NCI-H345 treated with DMSO at 0.1 percent for 48 hours (cell line): Measurements from ENCODE around the gene PWP1.
A peak's percentile ranks its signal among the peaks of the same experiment; 100 is the strongest.

Experiments used
- DNase-seq: peaks from one replicate; lab custom pipeline; 2025; ENCODE audit not compliant: unreplicated experiment; lab: John Stamatoyannopoulos, UW

Gene PWP1

DNA sequence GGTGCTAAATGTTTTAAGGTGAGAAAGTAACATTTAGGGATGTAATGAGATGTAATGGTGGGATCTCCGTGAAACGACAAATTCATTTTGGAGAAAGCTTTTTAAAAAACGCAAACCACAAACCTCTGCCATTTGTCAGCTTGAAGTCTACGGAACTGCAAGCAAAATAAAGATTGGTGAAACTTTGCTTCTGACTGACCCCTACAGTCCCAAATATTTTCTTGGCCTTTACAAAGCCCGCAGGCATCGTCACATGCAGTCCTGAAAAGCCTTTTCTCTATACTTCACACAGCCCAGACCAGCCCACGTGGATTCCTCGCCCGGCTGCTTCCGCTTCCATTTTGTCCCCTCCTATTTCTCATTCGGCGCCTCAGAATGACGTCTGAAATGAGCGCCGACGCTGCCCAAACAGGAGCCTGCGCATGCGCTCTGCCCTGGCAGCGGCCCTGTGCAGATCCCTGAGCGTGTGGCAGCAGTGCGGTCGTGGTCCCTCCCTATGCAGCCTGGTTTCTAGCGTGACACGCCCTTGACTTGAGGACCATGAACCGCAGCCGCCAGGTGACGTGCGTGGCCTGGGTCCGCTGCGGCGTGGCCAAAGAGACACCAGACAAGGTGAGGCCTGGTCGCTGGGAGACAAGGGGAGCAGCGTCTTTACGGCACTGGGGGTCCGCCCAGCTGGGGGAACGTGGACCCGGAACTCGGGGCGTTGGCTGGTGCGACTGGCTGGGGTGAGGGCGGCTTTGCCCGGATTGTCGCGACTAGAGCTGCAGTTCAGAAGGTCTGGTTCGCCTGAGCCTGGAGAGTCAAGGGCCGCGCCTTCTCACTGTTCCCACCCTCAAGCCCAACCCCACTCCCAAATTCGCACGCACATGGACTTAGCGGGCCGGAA lies at the start of gene PWP1:
Gene PWP1 (plus strand): TSS at position 440 of the 889 bp plus-strand sequence. CDS start 101 bp downstream, at position 541.
- DNase-seq: peak; percentile 87

DNA sequence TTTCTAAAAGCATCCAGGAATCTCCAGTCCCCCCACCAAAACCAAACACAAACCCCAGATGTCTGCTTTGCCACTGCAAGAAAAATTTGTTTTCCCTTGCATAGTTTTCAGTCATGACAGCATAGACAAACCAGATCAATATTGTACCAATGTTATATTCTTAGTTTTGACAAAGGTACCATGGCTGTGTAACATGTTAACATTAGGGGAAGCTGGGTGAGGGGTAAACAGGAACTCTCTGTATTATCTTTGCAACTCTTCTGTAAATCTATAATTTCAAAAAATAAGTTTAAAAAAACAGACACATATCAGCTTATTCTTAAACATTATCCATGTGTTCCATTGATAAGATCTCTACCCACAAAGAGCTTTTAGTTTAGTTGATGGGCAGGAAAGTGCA lies 44.4 kb upstream of the PWP1 start:
- no peak for DNase-seq

DNA sequence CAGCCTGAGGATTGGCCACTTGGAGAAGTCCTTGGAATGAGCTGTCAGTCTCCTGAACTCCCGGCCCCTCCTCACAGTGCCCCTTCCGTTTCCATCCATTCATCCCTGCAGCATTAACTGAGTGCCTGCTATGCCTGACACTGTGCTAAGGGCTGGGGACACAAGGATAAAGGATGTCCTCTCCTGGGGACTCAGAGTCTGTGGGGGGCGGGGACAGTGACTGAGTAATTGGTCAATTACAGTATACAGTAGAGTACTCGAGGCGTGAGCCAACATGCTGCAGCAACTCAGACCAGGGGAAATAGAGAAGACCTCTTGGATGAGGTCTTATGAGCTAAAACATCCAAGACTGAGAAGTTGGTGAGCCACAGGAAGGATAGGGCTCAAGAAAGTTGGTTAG lies 43.4 kb upstream of the PWP1 start:
- no peak for DNase-seq

DNA sequence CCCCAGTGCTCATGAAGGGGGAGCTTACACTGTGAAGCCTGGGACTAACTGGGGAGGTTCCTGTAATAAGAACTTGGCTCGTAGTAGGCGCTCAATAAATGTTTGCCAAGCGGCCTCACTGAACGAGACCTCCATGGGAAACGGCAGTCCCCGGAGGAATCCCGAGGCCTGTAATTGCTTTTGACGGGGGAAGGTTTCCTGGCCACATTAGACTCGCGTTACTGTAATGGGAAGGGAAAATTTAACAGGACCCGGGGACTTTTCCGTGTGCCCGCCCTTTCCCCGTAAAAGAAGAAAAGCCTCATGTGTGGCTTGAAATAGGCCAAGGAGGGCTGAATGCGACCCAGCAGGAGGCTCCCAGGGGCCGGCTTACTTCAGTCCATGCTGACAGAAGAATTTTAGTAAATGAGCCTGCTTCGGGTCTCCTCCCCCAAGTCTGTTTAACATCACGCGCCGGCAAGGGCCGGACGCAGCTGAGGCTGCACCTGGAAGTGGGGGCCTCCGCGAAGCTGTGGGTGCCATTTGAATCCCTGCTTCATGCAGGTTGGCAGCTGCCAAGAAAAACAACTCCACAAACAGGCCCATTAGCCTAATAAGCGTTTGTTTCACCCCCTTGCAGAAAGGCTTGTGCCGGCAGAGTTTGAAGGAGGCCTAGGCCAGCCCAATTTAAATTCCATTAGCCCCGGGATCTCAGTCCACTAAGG lies 39.8 kb upstream of the PWP1 start:
- no peak for DNase-seq

DNA sequence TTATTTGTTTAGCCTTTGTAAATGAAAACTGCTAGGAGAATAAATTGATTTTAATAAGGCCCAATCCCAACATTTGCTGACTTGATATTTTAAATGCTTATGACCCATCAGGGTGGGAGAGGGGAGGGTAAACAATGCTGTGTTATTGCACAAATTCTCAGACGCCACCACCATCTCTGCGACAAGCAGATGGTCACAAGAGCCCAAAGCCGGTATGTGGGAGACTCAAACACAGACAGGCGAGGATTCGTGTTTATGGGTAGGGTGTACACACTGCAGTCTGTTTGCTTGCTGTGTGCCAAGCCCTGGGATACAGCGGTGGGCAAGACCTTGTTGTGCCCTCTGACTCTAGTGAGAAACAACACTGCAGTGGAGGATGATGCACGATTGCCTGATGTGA lies 39.2 kb upstream of the PWP1 start:
- DNase-seq: no peak

DNA sequence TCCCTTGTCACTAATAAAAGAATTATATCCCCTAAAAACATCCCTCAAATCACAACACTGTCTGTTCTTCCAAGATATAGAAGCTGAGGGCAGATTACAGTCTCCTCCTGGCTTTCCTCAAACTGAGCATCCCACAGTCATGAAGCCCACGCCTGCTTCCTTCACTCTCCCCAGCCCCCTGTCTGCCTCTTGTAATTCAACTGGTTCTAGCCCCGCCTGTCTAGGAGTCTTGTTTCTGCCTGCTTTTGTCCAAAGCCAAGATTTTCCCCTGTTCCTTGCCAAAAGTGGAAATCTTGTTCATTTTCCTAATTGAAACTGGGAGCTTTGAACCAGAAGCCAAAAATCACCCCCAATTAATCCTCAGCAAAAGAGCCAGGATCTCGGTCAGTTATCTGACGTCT lies 35.9 kb upstream of the PWP1 start:
- DNase-seq: no peak

DNA sequence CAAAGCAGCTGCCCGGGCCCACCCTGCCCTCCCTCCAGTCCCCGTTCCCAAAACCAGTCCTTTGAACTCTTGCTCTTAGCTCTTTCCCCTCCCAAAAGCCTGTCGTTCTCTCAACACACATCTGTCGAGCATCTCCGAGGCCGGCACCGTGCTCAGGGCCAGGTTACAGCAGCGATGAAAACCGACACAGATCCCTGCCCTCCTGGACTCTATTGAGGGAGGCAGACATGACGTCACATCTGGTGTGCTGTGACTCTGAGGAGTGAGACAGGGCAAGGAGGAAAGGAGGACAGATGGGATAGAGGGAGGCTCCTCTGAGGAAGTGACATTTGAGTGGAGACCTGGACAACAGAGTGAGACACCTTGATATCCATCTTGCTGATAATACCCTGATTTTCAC lies 34.6 kb upstream of the PWP1 start:
- no peak for DNase-seq

DNA sequence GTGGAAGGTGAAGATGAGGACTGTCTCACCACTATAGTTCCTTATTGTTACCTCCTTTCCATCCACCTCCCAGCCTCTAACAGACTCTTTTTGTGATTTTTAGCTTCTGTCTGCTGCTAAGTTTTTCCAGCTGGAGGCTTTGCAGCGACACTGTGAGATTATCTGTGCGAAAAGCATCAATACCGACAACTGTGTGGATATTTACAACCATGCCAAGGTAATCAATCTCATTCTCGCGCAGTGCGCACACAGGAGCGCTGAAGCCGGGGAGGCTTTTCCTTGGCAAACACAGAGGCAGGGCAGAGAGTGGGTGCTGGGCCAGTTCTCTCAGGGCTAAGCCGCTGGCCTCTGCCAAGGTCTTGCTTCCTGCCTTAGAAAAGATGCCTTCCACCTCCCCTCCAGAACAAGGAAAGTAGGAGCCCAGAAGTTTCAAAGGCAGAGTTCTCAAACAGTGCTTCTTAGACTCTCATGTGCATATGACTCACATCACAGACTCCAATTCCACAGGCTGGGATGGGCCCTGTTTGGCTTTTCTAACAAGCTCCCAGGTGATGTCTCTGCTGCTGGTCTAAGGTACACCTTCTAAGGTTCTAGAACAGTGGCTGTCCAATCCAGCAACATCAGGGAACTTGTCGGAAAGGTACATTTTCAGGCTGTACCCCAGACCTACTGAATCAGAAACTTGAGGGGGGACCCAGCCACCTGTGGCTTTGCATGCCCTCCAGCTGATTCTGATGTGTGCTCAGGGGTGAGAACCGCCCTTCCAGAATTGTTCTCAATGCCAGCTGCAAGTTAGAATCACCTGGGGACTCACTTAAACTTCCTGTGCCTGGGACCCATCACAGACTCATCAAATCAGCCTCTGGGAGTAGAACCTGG lies 33.8 kb upstream of the PWP1 start:
- no peak for DNase-seq

DNA sequence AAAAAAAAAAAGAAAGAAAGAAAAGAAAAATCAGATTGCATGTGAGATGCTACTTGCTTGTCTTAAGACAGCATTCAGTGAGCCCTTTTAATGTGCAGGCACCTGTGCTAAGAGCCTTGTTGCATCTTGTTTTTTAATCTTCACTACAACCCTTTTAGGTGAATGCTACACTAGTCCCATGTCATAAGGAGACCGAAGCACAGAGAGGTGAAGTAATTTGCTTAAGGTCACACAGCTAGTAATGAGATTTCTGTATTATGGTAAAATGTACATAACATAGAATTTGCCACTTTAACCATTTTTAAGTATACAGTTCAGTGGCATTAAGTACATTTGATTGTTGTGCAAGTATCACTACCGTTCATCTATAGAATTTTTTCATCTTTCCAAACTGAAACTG lies 32.1 kb upstream of the PWP1 start:
- no peak for DNase-seq

DNA sequence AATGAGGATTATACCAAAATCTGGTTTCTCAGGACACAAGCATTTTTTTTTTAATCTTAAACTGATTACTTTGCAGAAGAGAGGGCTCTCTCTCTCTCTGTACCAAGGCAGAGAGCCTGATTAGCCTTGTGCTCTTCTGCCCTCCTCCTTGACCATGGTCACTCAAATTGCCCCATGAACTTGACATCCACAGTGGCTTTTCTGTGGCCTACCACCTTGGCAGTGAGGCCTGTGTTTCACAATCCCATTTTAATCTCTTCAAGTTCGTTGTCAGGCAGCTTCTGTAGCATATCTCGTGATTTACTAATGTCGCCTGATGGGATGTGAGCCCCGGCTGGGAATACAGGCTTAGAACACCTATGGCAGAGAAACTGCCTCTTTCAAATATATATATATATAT lies 30.7 kb upstream of the PWP1 start:
- DNase-seq: no peak

DNA sequence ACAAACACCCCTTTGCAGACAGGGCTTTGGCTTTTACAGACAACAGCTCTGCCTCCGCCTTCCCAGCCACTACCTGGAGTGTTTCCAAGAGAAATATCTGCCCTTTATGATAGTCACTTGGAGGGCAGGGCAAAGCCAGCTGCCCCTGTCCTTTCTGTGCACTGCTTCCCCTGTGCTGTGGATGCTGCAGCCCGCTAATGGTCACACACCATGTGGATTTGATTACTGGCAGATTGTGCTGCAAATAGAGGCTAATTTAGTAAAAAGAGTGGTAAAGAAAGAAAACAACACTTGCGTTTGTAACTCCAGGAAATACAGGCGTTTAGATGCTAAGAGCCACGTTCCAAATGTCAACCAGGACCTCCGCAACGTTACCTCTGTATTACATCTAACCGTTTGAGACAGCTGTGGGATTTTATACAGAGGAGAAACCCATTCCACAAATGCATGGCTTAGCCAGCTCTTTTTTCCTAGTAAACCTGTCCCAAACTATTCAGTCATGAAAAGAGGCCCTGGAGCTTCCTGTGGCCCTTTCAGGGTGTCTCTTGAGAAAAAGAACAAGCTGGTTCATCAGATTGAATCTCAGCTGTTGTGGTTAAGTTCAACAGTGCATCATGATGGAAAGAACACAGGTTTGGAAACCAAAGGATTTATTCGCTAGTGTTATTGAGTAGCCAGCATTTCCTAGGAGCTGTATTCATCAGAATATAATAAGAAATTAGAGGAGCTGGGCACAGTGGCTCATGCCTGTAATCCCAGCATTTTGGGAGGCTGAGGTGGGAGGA lies 30.1 kb upstream of the PWP1 start:
- DNase-seq: no peak

DNA sequence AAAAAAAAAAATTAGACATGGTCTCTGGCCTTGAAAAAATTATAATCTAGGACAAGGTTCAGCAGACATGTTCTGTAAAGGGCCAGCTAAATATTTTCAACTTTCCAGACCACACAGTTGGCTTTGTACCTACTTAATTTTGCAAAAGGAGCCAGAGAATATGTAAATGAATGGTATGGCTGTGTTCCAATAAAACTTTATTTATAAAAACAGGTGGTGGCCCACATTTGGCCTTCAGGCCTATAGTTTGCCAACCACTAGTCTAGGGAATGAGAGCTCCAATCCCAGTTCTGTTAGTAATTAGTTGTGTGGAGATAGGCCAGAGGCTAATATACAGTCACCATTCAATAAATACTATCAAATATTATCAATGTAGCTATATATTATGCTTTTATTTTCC lies 29.3 kb upstream of the PWP1 start:
- no peak for DNase-seq

DNA sequence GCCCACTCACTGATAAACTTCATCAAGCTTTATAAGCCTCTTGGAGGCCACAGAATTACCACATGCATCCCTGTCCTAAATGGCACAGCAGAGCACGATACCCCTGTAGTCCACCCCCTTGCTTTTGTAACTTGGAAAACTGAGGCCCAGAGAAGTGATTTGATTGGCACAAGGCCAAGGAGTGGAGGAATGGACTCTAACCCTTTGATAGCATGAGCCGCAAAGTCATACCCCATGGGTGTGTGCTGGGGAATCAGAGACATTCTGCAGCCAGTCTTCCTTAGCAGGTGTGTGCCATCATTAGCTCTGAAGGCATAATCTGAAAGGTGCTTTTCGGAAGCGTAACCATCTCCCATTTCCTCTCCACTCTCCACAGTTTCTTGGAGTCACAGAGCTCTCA lies 28.5 kb upstream of the PWP1 start:
- DNase-seq: no peak

DNA sequence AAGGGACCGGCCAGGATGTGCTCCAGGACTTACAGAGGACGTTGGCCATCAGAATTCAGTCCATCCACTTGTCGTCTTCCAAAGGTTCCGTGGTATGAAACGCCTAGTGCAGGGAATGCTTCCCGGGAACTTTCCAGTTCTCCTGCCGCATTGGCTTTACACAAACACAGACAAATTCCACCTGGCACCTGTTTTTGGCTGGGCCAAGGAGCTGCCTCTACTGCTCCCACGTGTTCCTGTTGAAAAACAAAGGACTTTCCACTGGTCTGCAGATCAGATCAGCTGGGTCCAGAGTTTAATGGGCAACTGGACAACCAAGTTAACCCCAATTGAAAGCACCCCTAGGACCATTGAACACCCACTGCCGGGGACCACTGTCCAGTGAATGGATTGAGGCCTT lies 28.0 kb upstream of the PWP1 start:
- no peak for DNase-seq

DNA sequence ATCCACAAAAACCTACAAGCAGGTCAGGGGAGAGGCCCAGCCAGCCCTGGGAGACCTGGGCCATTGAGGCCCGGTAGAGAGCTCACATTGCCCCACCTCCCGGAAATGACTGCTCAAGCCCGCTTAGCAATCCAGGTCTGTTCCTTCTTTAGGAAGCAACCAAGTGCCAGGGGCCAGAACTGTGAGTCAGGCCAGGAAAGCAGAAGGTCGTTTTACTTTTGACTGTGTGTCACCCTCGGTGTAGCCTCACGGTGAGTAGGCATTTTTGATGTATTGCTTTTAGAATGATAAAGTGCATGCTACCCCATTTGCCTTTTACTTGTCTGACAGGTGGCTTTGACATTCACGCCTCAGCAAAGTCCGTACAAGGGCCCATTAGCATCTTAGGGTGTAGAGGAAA lies 25.4 kb upstream of the PWP1 start:
- DNase-seq: no peak

DNA sequence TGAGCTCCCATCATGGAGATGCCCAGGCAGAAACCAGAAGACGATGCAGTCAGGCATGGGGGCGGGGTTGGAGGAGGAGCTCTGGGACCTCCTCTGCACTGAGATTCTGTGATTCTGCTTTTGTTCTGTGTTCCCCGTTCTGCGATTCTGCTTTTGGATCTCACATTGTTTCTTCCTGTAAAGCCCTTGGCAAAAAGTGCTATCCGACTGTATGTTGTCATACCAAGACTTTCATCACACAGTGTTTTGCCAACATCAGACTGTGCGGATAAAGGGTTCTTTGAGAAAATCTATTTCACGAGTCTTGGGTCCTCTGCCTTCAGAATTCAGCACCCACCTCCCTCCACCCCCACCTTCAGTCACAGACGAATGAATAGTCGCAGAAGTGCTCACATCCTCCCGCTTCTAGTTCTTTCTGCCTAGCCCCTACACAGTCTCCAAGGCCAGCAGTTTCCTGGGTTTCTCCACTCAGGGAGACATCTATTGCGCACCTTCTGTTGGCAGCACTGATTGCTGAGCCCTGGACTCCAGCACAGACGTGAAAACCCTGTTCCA lies 24.7 kb upstream of the PWP1 start:
- DNase-seq: no peak

DNA sequence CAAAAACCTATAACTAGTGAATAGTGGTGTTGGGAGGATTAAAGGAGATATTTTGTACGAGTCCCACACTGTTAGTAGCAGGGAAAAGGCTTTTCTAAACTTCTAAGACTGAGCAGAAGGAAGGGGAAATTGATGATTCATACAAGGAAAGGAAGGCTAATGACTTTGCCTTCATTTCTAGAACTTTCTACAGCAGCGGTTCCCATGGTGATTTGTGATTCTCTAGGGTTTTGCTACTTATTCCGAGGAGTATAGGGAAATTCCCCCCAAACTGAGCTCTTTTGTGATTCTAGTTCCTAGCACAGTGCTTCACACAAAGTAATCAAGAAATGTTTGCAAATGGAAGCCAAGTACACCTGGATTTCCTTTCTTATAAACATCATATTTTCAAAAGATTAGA lies 23.8 kb upstream of the PWP1 start:
- DNase-seq: no peak

DNA sequence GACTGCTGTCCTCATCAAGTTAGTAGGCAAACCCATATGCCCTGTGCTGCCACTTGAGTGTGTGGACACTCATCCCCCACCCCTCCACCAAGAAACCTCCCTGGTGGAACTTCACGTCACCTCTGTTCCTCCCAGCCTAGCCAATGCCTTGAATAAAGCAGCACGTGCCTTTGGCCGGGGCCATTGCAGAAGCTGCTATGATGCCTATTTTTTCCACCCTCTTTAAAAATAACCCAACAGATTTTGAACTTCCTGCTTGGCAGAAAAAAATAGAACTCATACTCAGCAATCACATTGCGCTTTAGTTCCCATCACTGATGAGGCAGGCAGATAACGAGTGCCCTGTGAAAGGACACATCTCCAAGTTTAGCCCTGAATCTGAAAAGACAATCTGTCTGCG lies 23.1 kb upstream of the PWP1 start:
- DNase-seq: no peak

DNA sequence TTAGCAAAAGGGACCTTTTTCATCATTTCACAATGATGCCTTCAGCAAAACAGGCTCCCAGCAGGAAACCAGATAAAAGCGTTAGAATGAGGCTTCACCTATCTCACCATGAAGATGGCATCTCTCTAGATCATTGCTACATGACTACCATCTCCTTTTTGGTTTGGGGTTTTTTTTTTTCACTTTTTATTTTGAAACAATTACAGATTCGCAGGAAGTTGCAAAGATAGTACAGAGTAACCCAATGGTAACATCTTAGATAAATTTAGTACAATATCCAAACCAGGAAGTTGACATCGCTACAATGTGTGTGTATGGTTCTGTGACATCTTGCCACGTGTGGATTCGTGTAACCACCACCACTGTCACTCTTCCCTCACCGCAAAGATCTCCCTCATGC lies 22.3 kb upstream of the PWP1 start:
- no peak for DNase-seq

DNA sequence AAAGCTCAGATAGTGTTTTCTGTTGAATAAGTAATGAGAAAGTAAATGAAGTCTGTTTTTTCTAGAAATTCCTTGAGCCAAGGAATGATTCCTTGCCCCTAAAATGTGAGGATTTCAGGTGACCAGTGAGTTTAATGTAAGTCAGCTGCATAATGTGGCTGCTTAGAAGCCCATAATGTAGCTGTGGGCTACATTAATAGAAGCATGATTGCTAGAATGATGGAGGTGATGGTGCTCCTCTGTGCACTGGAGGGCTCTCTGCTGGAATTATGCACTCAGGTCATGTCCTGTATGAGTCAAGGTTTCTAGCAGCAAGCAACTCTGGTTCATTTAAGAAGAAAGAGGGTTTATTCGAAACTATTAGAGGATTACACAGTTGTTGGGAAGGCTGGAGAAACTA lies 19.6 kb upstream of the PWP1 start:
- no peak for DNase-seq

DNA sequence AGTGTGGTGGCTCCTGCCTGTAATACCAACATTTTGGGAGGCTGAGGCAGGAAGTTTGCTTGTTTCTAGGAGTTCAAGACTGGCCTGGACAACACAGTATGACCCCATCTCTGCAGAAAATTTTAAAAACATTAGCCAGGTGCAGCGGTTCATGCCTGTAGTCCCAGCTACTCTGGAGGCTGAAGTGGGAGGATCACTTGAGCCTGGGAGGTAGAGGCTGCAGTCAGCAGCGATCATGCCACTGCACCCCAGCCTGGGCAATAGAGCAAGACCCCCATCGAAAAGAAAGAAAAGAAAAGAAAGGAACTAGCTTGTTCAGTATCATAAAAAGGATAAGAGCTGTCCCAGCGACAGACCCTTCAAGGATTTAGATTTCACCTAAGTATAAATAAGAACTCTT lies 18.1 kb upstream of the PWP1 start:
- no peak for DNase-seq
